ENCODE data around the gene CCDC171.

DNA sequence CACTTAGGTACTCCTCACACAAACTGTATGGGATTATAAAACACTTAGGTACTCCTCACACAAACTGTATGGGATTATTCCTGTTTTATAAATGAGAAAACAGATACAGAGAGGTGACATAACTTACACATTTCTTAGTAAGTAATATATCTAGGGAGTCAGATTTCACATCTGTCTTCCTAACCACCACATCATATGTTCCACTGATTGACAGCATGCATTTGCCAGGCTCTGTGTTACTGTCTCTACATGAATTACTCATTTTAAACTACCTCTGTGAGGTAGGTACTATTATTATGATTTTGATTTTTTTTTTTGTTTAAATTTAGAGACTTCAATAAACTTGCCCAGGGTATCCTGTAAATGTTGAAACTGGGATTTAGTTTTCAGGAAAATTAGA lies 232.7 kb downstream of the CCDC171 start:
- no peak for TF ChIP-seq POLR2AphosphoS5 (IDR thresholded peaks at IDR 0.05; ENCODE audit: borderline replicate concordance, low read depth, low read length)
- no peak for TF ChIP-seq EZH2 (IDR thresholded peaks at IDR 0.05)

Measured in SK-N-MC (cell line).